ENCODE data around the gene PLCXD1.

GRCh38 chrX:352181-352580, 71.0 kb downstream of the PLCXD1 start:
- TF ChIP-seq CTCF (IDR thresholded peaks at IDR 0.05) = no peak
- no peak for TF ChIP-seq EP300 (IDR thresholded peaks at IDR 0.05)

Data from ovary (tissue), 3 donors.